IMR-90 (cell line): Measurements from ENCODE around the gene BTBD10. TPM values are rescaled to one million over a fixed set of nuclear protein-coding genes. Genes with fewer than 3 reads are reported as not detected.

ENCODE experiments used
- ATAC-seq: fragments of 200-7000 bp; cut with Tn5 transposase; 2 replicates; pipeline ENCODE4 v1.9.1; 2020; ENCODE audit warnings: low read depth, mild to moderate bottlenecking, moderate library complexity
- BruUV-seq: library from RNA; stranded (reverse); fragments of 400-500 nt; replicated peaks from 2 replicates; lab custom pipeline; 2021; lab: Mats Ljungman, UMichigan
- CTCF ChIA-PET: fragments of 300-600 bp; formaldehyde crosslinking; extraction: SDS; loops from one replicate; lab custom pipeline; 2021; ENCODE audit warnings: antibody characterized with exemption; lab: Yijun Ruan, JAX
- POLR2A ChIA-PET: fragments of 300-600 bp; sonication (Branson Sonifier 250); formaldehyde crosslinking; loops from one replicate; lab custom pipeline; 2022; ENCODE audit warnings: antibody characterized with exemption; ENCODE audit not compliant: unreplicated experiment; lab: Charles Lee
- DNase-seq: peaks from one replicate; pipeline ENCODE4 v3.0.0; 2013
- H2AFZ ChIP-seq: replicated peaks from 2 replicates; pipeline ENCODE3; 2013; ENCODE audit warnings: low read length, mild to moderate bottlenecking; ENCODE audit not compliant: poor library complexity
- H2AK5ac ChIP-seq: 2 replicates; pipeline ENCODE4 v1.6.1; 2013; ENCODE audit warnings: low read depth, low read length, inconsistent platforms
- H2AK9ac ChIP-seq: replicated peaks from 2 replicates; pipeline ENCODE3; 2013; ENCODE audit warnings: mild to moderate bottlenecking, low read depth, low read length, moderate library complexity; ENCODE audit not compliant: poor library complexity
- H2BK120ac ChIP-seq: 2 replicates; pipeline ENCODE4 v1.6.1; 2013; ENCODE audit warnings: low read depth, low read length, inconsistent platforms
- H2BK15ac ChIP-seq: 3 replicates; pipeline ENCODE4 v1.6.1; 2013; ENCODE audit warnings: low read depth, low read length, inconsistent platforms
- H2BK20ac ChIP-seq: 2 replicates; pipeline ENCODE4 v1.6.1; 2013; ENCODE audit warnings: low read depth, mild to moderate bottlenecking, inconsistent platforms, low read length, moderate library complexity
- H2BK5ac ChIP-seq: 2 replicates; pipeline ENCODE4 v1.6.1; 2013; ENCODE audit warnings: mild to moderate bottlenecking, low read depth, low read length, inconsistent platforms; ENCODE audit not compliant: poor library complexity, severe bottlenecking
- H3K14ac ChIP-seq: replicated peaks from 2 replicates; pipeline ENCODE4 v1.6.1; 2013; ENCODE audit warnings: low read depth, low read length, inconsistent platforms
- H3K18ac ChIP-seq: 2 replicates; pipeline ENCODE4 v1.6.1; 2013; ENCODE audit warnings: low read depth, low read length, control low read depth
- H3K23ac ChIP-seq: 2 replicates; pipeline ENCODE4 v1.6.1; 2013; ENCODE audit warnings: low read depth, low read length, inconsistent platforms
- H3K27ac ChIP-seq: 2 replicates; pipeline ENCODE4 v1.5.1; 2013; ENCODE audit warnings: mild to moderate bottlenecking, control low read depth, low read length; ENCODE audit not compliant: insufficient read depth
- H3K27me3 ChIP-seq: 2 replicates; pipeline ENCODE4 v1.6.1; 2013; ENCODE audit warnings: low read length; ENCODE audit not compliant: control insufficient read depth, insufficient read depth
- H3K36me3 ChIP-seq: 2 replicates; pipeline ENCODE4 v1.6.1; 2013; ENCODE audit warnings: low read length, mixed read lengths; ENCODE audit not compliant: control insufficient read depth, insufficient read depth
- H3K4ac ChIP-seq: 2 replicates; pipeline ENCODE4 v1.6.1; 2013; ENCODE audit warnings: low read depth, low read length, inconsistent platforms
- H3K4me1 ChIP-seq: 2 replicates; pipeline ENCODE4 v1.6.1; 2013; ENCODE audit warnings: low read length, mixed read lengths; ENCODE audit not compliant: control insufficient read depth, insufficient read depth
- H3K4me2 ChIP-seq: 2 replicates; pipeline ENCODE4 v1.6.1; 2013; ENCODE audit warnings: low read depth, mild to moderate bottlenecking, control low read depth, low read length, moderate library complexity
- H3K4me3 ChIP-seq: 2 replicates; pipeline ENCODE4 v1.5.1; 2013; ENCODE audit warnings: low read depth, mild to moderate bottlenecking, control low read depth, low read length, moderate library complexity; ENCODE audit not compliant: insufficient read depth
- H3K56ac ChIP-seq: 2 replicates; pipeline ENCODE4 v1.6.1; 2013; ENCODE audit warnings: low read length, inconsistent platforms; ENCODE audit not compliant: insufficient read depth; ENCODE audit errors: extremely low read depth
- H3K79me1 ChIP-seq, 2 experiments: 2 replicates each; pipeline ENCODE4 v1.6.1; 2013; ENCODE audit warnings: low read length in 2 of 2, inconsistent platforms in 1 of 2, low read depth in 1 of 2
- H3K9ac ChIP-seq: 2 replicates; pipeline ENCODE4 v1.6.1; 2013; ENCODE audit warnings: low read depth, low read length, control low read depth
- H3K9me1 ChIP-seq: 2 replicates; pipeline ENCODE4 v1.6.1; 2013; ENCODE audit warnings: low read length, inconsistent platforms; ENCODE audit not compliant: insufficient read depth
- H3K9me3 ChIP-seq: 2 replicates; pipeline ENCODE4 v1.6.1; 2013; ENCODE audit warnings: low read length; ENCODE audit not compliant: control insufficient read depth, insufficient read depth
- H4K20me1 ChIP-seq: 2 replicates; pipeline ENCODE4 v1.6.1; 2013; ENCODE audit warnings: low read length, inconsistent platforms; ENCODE audit not compliant: insufficient read depth
- H4K5ac ChIP-seq: 2 replicates; pipeline ENCODE4 v1.6.1; 2013; ENCODE audit warnings: mild to moderate bottlenecking, low read depth, low read length, control low read depth
- H4K8ac ChIP-seq, 2 experiments: 2 replicates each; pipeline ENCODE4 v1.6.1; 2013; ENCODE audit warnings: low read depth in 2 of 2, low read length in 2 of 2, control low read depth in 1 of 2, inconsistent platforms in 1 of 2
- H4K91ac ChIP-seq: 2 replicates; pipeline ENCODE4 v1.6.1; 2013; ENCODE audit warnings: low read depth, low read length, inconsistent platforms; ENCODE audit not compliant: insufficient read depth
- BHLHE40 ChIP-seq: fragments of 150-350 bp; IDR thresholded peaks from 2 replicates; pipeline ENCODE4 v1.6.1; 2016; ENCODE audit warnings: mild to moderate bottlenecking, low read depth, low read length
- CEBPB ChIP-seq: IDR thresholded peaks from 2 replicates; pipeline ENCODE4 v1.6.1; 2012; ENCODE audit warnings: low read depth, low read length, improper control_type of control experiment
- FOS ChIP-seq: fragments of 150-350 bp; IDR thresholded peaks from 2 replicates; pipeline ENCODE4 v1.6.1; 2016; ENCODE audit warnings: low read depth, low read length
- MXI1 ChIP-seq: IDR thresholded peaks from 2 replicates; pipeline ENCODE4 v1.6.1; 2012; ENCODE audit warnings: low read depth, mild to moderate bottlenecking, low read length, moderate library complexity, borderline replicate concordance
- RCOR1 ChIP-seq: IDR thresholded peaks from 2 replicates; pipeline ENCODE4 v1.6.1; 2012; ENCODE audit warnings: mild to moderate bottlenecking, low read length, improper control_type of control experiment; ENCODE audit not compliant: insufficient replicate concordance
- WGBS, 2 experiments: methylation state at CpG; one replicate each; pipeline versions ENCODE4 v1.1.5 to v1.1.7; 2013; ENCODE audit warnings: missing lambda C conversion rate in 2 of 2; ENCODE audit not compliant: insufficient read length in 1 of 2; ENCODE audit errors: extremely low coverage in 2 of 2; 5-methylcytosine and 5-hydroxymethylcytosine counted together
- dilution Hi-C: fragments of 300-500 bp; cut with HindIII; formaldehyde crosslinking; loops from one replicate; pipeline ENCODE4 v1.14.3; 2018; ENCODE audit warnings: low sequenced_read_pairs; ENCODE audit not compliant: unreplicated experiment
- in situ Hi-C: fragments of 300-500 bp; cut with MboI; formaldehyde crosslinking; loops from 3 replicates; pipeline ENCODE4 v1.14.3; 2019; ENCODE audit warnings: low sequenced_read_pairs, inconsistent platforms, mixed read lengths
- intact Hi-C: fragments of 100-400 bp; cut with micrococcal nuclease; formaldehyde crosslinking; loops from 2 replicates; pipeline ENCODE4 v1.10.0; 2022
- polyA plus RNA-seq, 3 experiments: library from polyadenylated mRNA; depleted of rRNA; stranded (reverse); fragments of >200 nt; gene quantifications; 2 replicates each; pipeline ENCODE4 v1.2.3, GENCODE V29; 2012; ENCODE audit warnings: low replicate concordance in 1 of 3
- total RNA-seq: library from RNA; depleted of rRNA; stranded (reverse); fragments of >200 nt; gene quantifications from 2 replicates; pipeline ENCODE4 v1.2.3, GENCODE V29; 2012

Gene BTBD10
- total and polyA plus RNA-seq, 2 of the 4 experiments (the other 2 are of a cell fraction): 32.5 to 59.9 TPM

- in situ Hi-C loops: no loop called here
- Histone ChIP-seq H4K91ac (no peak overlapping the region), H2BK15ac (no peak overlapping the region; the same call in 2 of the 3 replicates), H3K4me2 (peak overlapping the region; percentile 79), H4K20me1 (no peaks in the 10 kb centered on the region; the same call in none of the 2 replicates), H3K9ac (no peak overlapping the region), H3K18ac (no peak overlapping the region), H3K4me1 (no peaks in the 10 kb centered on the region), H3K56ac (peak overlapping the region; percentile 37; the same call in 1 of the 2 replicates), H3K27ac (no peak overlapping the region), H2BK20ac (no peak overlapping the region), H3K9me1 (peaks cover 5% of the 10 kb centered on the region; the same call in 1 of the 2 replicates), H4K8ac (peak overlapping the region in 1 of 2 experiments; percentile 24; a peak in 1 of 4 replicates), H2AK5ac (no peak overlapping the region), H2BK5ac (peak overlapping the region; percentile 64), H3K4ac (no peak overlapping the region), H3K4me3 (peak overlapping the region; percentile 17; the same call in 1 of the 2 replicates), H3K14ac (no peak overlapping the region), H3K36me3 (no peaks in the 10 kb centered on the region), H2AFZ (no peak overlapping the region), H3K23ac (no peak overlapping the region), H4K5ac (no peak overlapping the region), H3K9me3 (no peaks in the 10 kb centered on the region), H2AK9ac (no peak overlapping the region), H3K27me3 (no peaks in the 10 kb centered on the region), H2BK120ac (no peak overlapping the region), H3K79me1 (peaks cover 17 to 36% of the 10 kb centered on the region in 2 experiments)
- dilution Hi-C loops: no loop called here
- TF ChIP-seq RCOR1: no peak
- TF ChIP-seq MXI1: no peak
- TF ChIP-seq FOS: peak; percentile 65; the same call in 1 of the 2 replicates
- peak; percentile 72 for TF ChIP-seq CEBPB
- peak; percentile 33; the same call in 1 of the 2 replicates for TF ChIP-seq BHLHE40
- intact Hi-C loops: no loop called here
- ChIA-PET POLR2A (no interaction called here), CTCF (no interaction called here)
- no CpG with 5 or more reads among the region's 8 CpGs for WGBS, 2 experiments
- BruUV-seq: no TSS peak
- DNase-seq: peak; percentile 97
- ATAC-seq: peak; percentile 100
Measured at GRCh38 chr11:13440100-13440855, 22.7 kb downstream of the BTBD10 start.
